Endodermal cell (in vitro differentiated cells): Measurements from ENCODE around the gene C21orf91. TPM values are rescaled to one million over a fixed set of nuclear protein-coding genes. Genes with fewer than 3 reads are reported as not detected.

Experiments used
- DNase-seq: peaks from one replicate; pipeline ENCODE4 v3.0.0-alpha.2; 2017
- H3K27ac ChIP-seq: 2 replicates; pipeline ENCODE4 v1.5.1; 2013; ENCODE audit warnings: mild to moderate bottlenecking, low read depth, low read length, moderate library complexity
- H3K27me3 ChIP-seq: 2 replicates; pipeline ENCODE4 v1.6.1; 2013; ENCODE audit warnings: mild to moderate bottlenecking, low read length, moderate library complexity; ENCODE audit not compliant: insufficient read depth, control insufficient read depth, poor library complexity, severe bottlenecking
- H3K36me3 ChIP-seq: 2 replicates; pipeline ENCODE4 v1.7.0; 2013; ENCODE audit warnings: mild to moderate bottlenecking, low read length, moderate library complexity; ENCODE audit not compliant: control insufficient read depth, insufficient read depth
- H3K4me1 ChIP-seq: one replicate; pipeline ENCODE4 v1.7.0; 2013; ENCODE audit warnings: low read length; ENCODE audit not compliant: control insufficient read depth, insufficient read depth
- H3K4me3 ChIP-seq: 2 replicates; pipeline ENCODE4 v1.5.1; 2013; ENCODE audit warnings: mild to moderate bottlenecking, low read length, moderate library complexity
- H3K9ac ChIP-seq: 2 replicates; pipeline ENCODE4 v1.6.1; 2013; ENCODE audit warnings: mild to moderate bottlenecking, low read length, moderate library complexity; ENCODE audit not compliant: poor library complexity, severe bottlenecking; ENCODE audit errors: extremely low read depth
- H3K9me3 ChIP-seq: 2 replicates; pipeline ENCODE4 v1.6.1; 2013; ENCODE audit warnings: mild to moderate bottlenecking, low read length, moderate library complexity; ENCODE audit not compliant: control insufficient read depth
- H3K27ac Mint-ChIP-seq: 2 replicates; pipeline ENCODE4 v1.8.0; 2020; ENCODE audit warnings: mixed read lengths
- H3K27me3 Mint-ChIP-seq: 2 replicates; pipeline ENCODE4 v1.8.0; 2021; ENCODE audit warnings: mild to moderate bottlenecking, mixed read lengths; ENCODE audit not compliant: insufficient read depth
- H3K36me3 Mint-ChIP-seq: 2 replicates; pipeline ENCODE4 v1.8.0; 2020; ENCODE audit warnings: low read depth, mixed read lengths
- H3K4me1 Mint-ChIP-seq: 2 replicates; pipeline ENCODE4 v1.8.0; 2020; ENCODE audit warnings: mixed read lengths
- H3K4me3 Mint-ChIP-seq: 2 replicates; pipeline ENCODE4 v1.8.0; 2020; ENCODE audit warnings: mild to moderate bottlenecking, moderate library complexity, mixed read lengths
- H3K9me3 Mint-ChIP-seq: 2 replicates; pipeline ENCODE4 v1.8.0; 2020; ENCODE audit warnings: mild to moderate bottlenecking, mixed read lengths
- WGBS, 2 experiments: methylation state at CpG; one replicate each; pipeline versions ENCODE4 v1.1.5 to v1.1.7; 2013; ENCODE audit warnings: missing lambda C conversion rate in 2 of 2, mixed read lengths in 1 of 2; ENCODE audit not compliant: insufficient coverage in 1 of 2, insufficient read length in 1 of 2; 5-methylcytosine and 5-hydroxymethylcytosine counted together
- total RNA-seq, 2 donors: library from RNA; stranded (reverse); fragmentation: NEBNext Ultra II Directional in 1 of 2; extraction: Animal tissue kit (Norgen Biotek cat#: 25700) in 1 of 2; gene quantifications; 2 replicates in 1 of 2; 3 replicates in 1 of 2; pipeline ENCODE4 v1.2.1, GENCODE V29; 2021
- TF ChIP-seq, protein P1 (sequence below): fragments of 200-600 bp; sonication (generic); conservative IDR thresholded peaks from 2 replicates; pipeline ENCODE4 v1.5.0; 2021; ENCODE audit warnings: antibody characterized with exemption, mild to moderate bottlenecking

The C21orf91 gene
- total RNA-seq, 2 donors from 2014 or later: 32.3 to 49.5 TPM

DNA sequence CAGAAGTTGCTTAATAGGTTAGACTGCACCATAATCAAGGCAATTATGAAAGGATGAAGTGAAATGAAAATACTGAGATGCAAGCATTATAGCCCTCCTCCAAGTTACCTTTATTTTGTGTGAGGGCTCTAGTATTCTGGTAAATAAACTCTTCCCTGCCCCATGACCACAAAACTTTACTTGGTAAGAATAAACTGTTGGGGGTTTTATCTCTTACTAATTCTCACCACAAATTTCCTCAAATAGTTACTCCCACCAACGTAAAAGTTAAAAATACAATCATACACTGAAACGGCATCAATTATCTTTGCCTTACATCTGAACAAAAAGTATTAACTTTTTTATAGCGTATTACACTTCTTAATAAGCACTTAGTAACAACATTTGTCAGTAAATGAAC, 29.5 kb downstream of the C21orf91 start:
- H3K36me3 Mint-ChIP-seq: peaks cover 62% of the 10 kb centered on the region
- H3K27me3 Mint-ChIP-seq: no peaks in the 10 kb centered on the region
- H3K27me3 ChIP-seq: no peaks in the 10 kb centered on the region
- no peak overlapping the region for H3K4me3 Mint-ChIP-seq
- no peak for DNase-seq
- no peak overlapping the region for H3K27ac ChIP-seq
- peaks cover 2% of the 10 kb centered on the region for H3K9me3 Mint-ChIP-seq
- H3K9me3 ChIP-seq: peaks cover 17% of the 10 kb centered on the region
- WGBS, 2 experiments: 93 to 96% methylated on average over 3 of the region's 3 CpGs
- no peaks in the 10 kb centered on the region for H3K4me1 ChIP-seq
- H3K4me3 ChIP-seq: no peak overlapping the region
- H3K36me3 ChIP-seq: peaks cover 83% of the 10 kb centered on the region
- no peak overlapping the region for H3K9ac ChIP-seq
- TF ChIP-seq, protein P1, sequence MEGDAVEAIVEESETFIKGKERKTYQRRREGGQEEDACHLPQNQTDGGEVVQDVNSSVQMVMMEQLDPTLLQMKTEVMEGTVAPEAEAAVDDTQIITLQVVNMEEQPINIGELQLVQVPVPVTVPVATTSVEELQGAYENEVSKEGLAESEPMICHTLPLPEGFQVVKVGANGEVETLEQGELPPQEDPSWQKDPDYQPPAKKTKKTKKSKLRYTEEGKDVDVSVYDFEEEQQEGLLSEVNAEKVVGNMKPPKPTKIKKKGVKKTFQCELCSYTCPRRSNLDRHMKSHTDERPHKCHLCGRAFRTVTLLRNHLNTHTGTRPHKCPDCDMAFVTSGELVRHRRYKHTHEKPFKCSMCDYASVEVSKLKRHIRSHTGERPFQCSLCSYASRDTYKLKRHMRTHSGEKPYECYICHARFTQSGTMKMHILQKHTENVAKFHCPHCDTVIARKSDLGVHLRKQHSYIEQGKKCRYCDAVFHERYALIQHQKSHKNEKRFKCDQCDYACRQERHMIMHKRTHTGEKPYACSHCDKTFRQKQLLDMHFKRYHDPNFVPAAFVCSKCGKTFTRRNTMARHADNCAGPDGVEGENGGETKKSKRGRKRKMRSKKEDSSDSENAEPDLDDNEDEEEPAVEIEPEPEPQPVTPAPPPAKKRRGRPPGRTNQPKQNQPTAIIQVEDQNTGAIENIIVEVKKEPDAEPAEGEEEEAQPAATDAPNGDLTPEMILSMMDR: no peak
- H3K4me1 Mint-ChIP-seq: no peaks in the 10 kb centered on the region
- no peak overlapping the region for H3K27ac Mint-ChIP-seq

DNA sequence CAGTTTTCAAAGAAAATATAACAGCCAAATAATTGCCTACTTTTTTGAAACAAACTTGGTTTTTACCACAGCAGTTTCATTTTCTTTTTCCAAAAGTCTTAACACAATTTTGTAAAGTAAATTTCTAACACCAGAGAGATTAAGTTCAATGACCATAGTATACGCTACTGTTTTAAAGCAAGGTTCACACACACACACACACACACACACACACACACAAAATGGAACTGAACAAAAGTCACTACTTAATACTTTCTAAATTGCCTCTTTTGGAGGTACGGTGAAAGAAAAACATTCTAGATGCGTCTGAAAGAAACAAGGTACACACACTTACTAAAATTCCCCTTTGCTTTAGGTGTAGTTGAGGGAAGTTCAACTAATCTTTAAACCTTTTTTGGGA, 30.1 kb downstream of the C21orf91 start:
- DNase-seq: no peak
- no peak overlapping the region for H3K27ac ChIP-seq
- H3K27ac Mint-ChIP-seq: no peak overlapping the region

DNA sequence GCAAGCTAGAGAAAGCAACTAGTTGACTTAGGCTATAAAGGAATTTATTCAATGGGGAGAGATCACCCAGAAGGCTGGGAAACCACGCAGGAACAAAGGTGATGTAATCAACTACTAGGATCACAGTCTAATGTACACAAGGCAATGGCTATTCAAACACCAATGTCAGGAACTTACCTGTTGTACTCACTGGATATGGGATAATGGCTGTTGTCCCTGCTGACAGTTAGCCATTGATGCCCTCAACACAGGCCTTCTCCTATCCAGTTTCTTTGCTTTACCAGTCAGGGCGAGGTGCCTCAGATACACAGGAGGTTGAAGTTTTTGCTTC, 32.3 kb downstream of the C21orf91 start:
- peaks cover 2% of the 10 kb centered on the region for H3K9me3 Mint-ChIP-seq
- peaks cover 76% of the 10 kb centered on the region for H3K36me3 ChIP-seq
- no peak overlapping the region for H3K27ac ChIP-seq
- no peaks in the 10 kb centered on the region for H3K27me3 ChIP-seq
- no peak overlapping the region for H3K9ac ChIP-seq
- no peak overlapping the region for H3K4me3 ChIP-seq
- TF ChIP-seq, protein P1: no peak
- peaks cover 27% of the 10 kb centered on the region for H3K9me3 ChIP-seq
- WGBS, 2 experiments: 100% methylated on average over 2 of the region's 2 CpGs; no CpG with 5 or more reads in 1 of the 2 experiments
- no peak overlapping the region for H3K4me3 Mint-ChIP-seq
- peaks cover under 1% of the 10 kb centered on the region for H3K4me1 Mint-ChIP-seq
- no peaks in the 10 kb centered on the region for H3K4me1 ChIP-seq
- peaks cover 65% of the 10 kb centered on the region for H3K36me3 Mint-ChIP-seq
- no peak overlapping the region for H3K27ac Mint-ChIP-seq
- H3K27me3 Mint-ChIP-seq: no peaks in the 10 kb centered on the region
- no peak for DNase-seq

More for the DNA sequence above, 30.1 kb downstream of the C21orf91 start:
- H3K4me1 ChIP-seq: no peaks in the 10 kb centered on the region
- H3K9ac ChIP-seq: no peak overlapping the region
- TF ChIP-seq, protein P1: no peak
- peaks cover 83% of the 10 kb centered on the region for H3K36me3 ChIP-seq
- no peak overlapping the region for H3K4me3 Mint-ChIP-seq
- peaks cover 2% of the 10 kb centered on the region for H3K9me3 Mint-ChIP-seq
- H3K4me3 ChIP-seq: no peak overlapping the region
- H3K4me1 Mint-ChIP-seq: no peaks in the 10 kb centered on the region
- 63% methylated on average over 3 of the region's 3 CpGs; no CpG with 5 or more reads in 1 of the 2 experiments for WGBS, 2 experiments
- no peaks in the 10 kb centered on the region for H3K27me3 Mint-ChIP-seq
- peaks cover 17% of the 10 kb centered on the region for H3K9me3 ChIP-seq
- peaks cover 61% of the 10 kb centered on the region for H3K36me3 Mint-ChIP-seq
- no peaks in the 10 kb centered on the region for H3K27me3 ChIP-seq
